Activated CD8-positive, alpha-beta memory T cell treated with anti-CD3 and anti-CD28 coated beads, Interleukin-2, amount 50 U/mL, for 1 hour (primary cell): Measurements from ENCODE around the gene CRTAC1.

Experiments used
- DNase-seq: peaks from one replicate; pipeline ENCODE4 v3.0.0-alpha.2; 2020; ENCODE audit errors: extremely low read depth

The CRTAC1 gene

GRCh38 chr10:97923476-97923875 is 106.9 kb downstream of the CRTAC1 start:
- no peak for DNase-seq

- no peak for DNase-seq
Observed at GRCh38 chr10:97923057-97923456, 107.4 kb downstream of the CRTAC1 start.

GRCh38 chr10:97922022-97922758 is 108.2 kb downstream of the CRTAC1 start:
- no peak for DNase-seq

- no peak for DNase-seq
Observed at GRCh38 chr10:97921581-97922021, 108.8 kb downstream of the CRTAC1 start.

- no peak for DNase-seq
Observed at GRCh38 chr10:97920865-97921264, 109.6 kb downstream of the CRTAC1 start.

- no peak for DNase-seq
Observed at GRCh38 chr10:97919012-97919411, 111.4 kb downstream of the CRTAC1 start.

GRCh38 chr10:97916586-97916985 is 113.8 kb downstream of the CRTAC1 start:
- no peak for DNase-seq

- DNase-seq = no peak
Observed at GRCh38 chr10:97915346-97916131, 114.9 kb downstream of the CRTAC1 start.

GRCh38 chr10:97914837-97915211 is 115.6 kb downstream of the CRTAC1 start:
- peak; percentile 9 for DNase-seq

- DNase-seq = no peak
Observed at GRCh38 chr10:97914171-97914836, 116.1 kb downstream of the CRTAC1 start.

GRCh38 chr10:97913614-97914013 is 116.8 kb downstream of the CRTAC1 start:
- no peak for DNase-seq

- DNase-seq = no peak
Observed at GRCh38 chr10:97913193-97913592, 117.2 kb downstream of the CRTAC1 start.

GRCh38 chr10:97911217-97911616 is 119.2 kb downstream of the CRTAC1 start:
- DNase-seq = no peak

GRCh38 chr10:97910661-97911060 is 119.8 kb downstream of the CRTAC1 start:
- DNase-seq = no peak

GRCh38 chr10:97907830-97908229 is 122.6 kb downstream of the CRTAC1 start:
- DNase-seq = no peak

GRCh38 chr10:97907211-97907610 is 123.2 kb downstream of the CRTAC1 start:
- DNase-seq = no peak

- DNase-seq = no peak
Observed at GRCh38 chr10:97905276-97905675, 125.1 kb downstream of the CRTAC1 start.

GRCh38 chr10:97904576-97904975 is 125.8 kb downstream of the CRTAC1 start:
- no peak for DNase-seq

GRCh38 chr10:97904018-97904381 is 126.4 kb downstream of the CRTAC1 start:
- no peak for DNase-seq

GRCh38 chr10:97903128-97904017 is 127.0 kb downstream of the CRTAC1 start:
- no peak for DNase-seq

- DNase-seq = no peak
Observed at GRCh38 chr10:97901381-97901780, 129.0 kb downstream of the CRTAC1 start.

- DNase-seq = no peak
Observed at GRCh38 chr10:97898429-97898828, 132.0 kb downstream of the CRTAC1 start.
